HepG2 (cell line): ENCODE data around the gene FAM174C. TPM values are rescaled to one million over a fixed set of nuclear protein-coding genes. Genes with fewer than 3 reads are reported as not detected.

Experiments used
- AGO1 ChIP-seq: fragments of 200-400 bp; formaldehyde crosslinking; IDR thresholded peaks from 2 replicates; pipeline ENCODE4 v1.6.1; 2017; ENCODE audit warnings: mild to moderate bottlenecking, low read depth, low read length, moderate library complexity; ENCODE audit not compliant: poor library complexity, severe bottlenecking
- EP300 ChIP-seq, 3 experiments: sonication (generic) in 1 of 3; formaldehyde crosslinking in 1 of 3; IDR thresholded peaks; 2 replicates each; pipeline versions ENCODE4 v1.5.1 to v1.6.1; 2011 to 2020; ENCODE audit warnings: low read depth in 2 of 3, low read length in 2 of 3, borderline replicate concordance in 1 of 3, improper control_type of control experiment in 1 of 3, mild to moderate bottlenecking in 1 of 3, missing genetic modification reagents in 1 of 3, moderate library complexity in 1 of 3
- GABPB1 ChIP-seq: IDR thresholded peaks from 2 replicates; pipeline ENCODE4 v1.6.1; 2016; ENCODE audit warnings: mild to moderate bottlenecking, missing genetic modification reagents, moderate library complexity, missing compliant biosample characterization
- HDAC1 ChIP-seq: sonication (generic); formaldehyde crosslinking; IDR thresholded peaks from 2 replicates; pipeline ENCODE4 v1.5.1; 2020; ENCODE audit warnings: mild to moderate bottlenecking, missing genetic modification reagents
- HMG20B ChIP-seq: conservative IDR thresholded peaks from 2 replicates; pipeline ENCODE4 v1.6.1; 2016; ENCODE audit warnings: missing genetic modification reagents, missing compliant biosample characterization
- HNRNPUL1 ChIP-seq: fragments of 200-400 bp; formaldehyde crosslinking; IDR thresholded peaks from 2 replicates; pipeline ENCODE4 v1.6.1; 2017; ENCODE audit warnings: low read depth, mild to moderate bottlenecking, low read length, moderate library complexity
- NFIC ChIP-seq: IDR thresholded peaks from 2 replicates; pipeline ENCODE4 v1.6.1; 2012; ENCODE audit warnings: mild to moderate bottlenecking, low read length, inconsistent platforms
- PRDM15 ChIP-seq: sonication (generic); formaldehyde crosslinking; IDR thresholded peaks from 2 replicates; pipeline ENCODE4 v1.4.0; 2020; ENCODE audit warnings: missing genetic modification reagents
- TCF12 ChIP-seq, 2 experiments: fragments of 450-650 bp in 1 of 2; sonication (generic) in 1 of 2; formaldehyde crosslinking in 1 of 2; IDR thresholded peaks; 2 replicates each; pipeline versions ENCODE4 v1.6.1 to v1.8.0; 2017 to 2022; ENCODE audit warnings: antibody characterized with exemption in 1 of 2, mild to moderate bottlenecking in 1 of 2, missing genetic modification reagents in 1 of 2, moderate library complexity in 1 of 2
- ZNF740 ChIP-seq: sonication (generic); formaldehyde crosslinking; IDR thresholded peaks from 2 replicates; pipeline ENCODE4 v1.4.0; 2020; ENCODE audit warnings: missing genetic modification reagents
- polyA plus RNA-seq, 8 experiments: library from polyadenylated mRNA; depleted of rRNA in 3 of 8; stranded (reverse) in 7 of 8; unstranded in 1 of 8; fragments of >200 nt; fragmentation: Illumina TruSeq in 4 of 8; extraction: Trizol in 4 of 8; gene quantifications; 2 replicates each; pipeline versions ENCODE4 v1.2.1 to v1.2.3, GENCODE V29; 2011 to 2016; ENCODE audit warnings: low read depth in 4 of 8, missing spikeins in 1 of 8, mixed read lengths in 1 of 8; ENCODE audit not compliant: insufficient read depth in 1 of 8
- total RNA-seq, 5 experiments: library from RNA; depleted of rRNA; stranded (reverse); fragments of >200 nt; fragmentation: Illumina TruSeq; extraction: Trizol; gene quantifications; 2 replicates each; pipeline ENCODE4 v1.2.3, GENCODE V29; 2016; ENCODE audit warnings: low read depth in 1 of 5
- TF ChIP-seq, protein P1 (sequence below): sonication (generic); formaldehyde crosslinking; IDR thresholded peaks from 2 replicates; pipeline ENCODE4 v1.4.0; 2020; ENCODE audit warnings: missing genetic modification reagents, low read depth, mild to moderate bottlenecking, borderline replicate concordance
- TF ChIP-seq, protein P2 (sequence below): sonication (generic); formaldehyde crosslinking; IDR thresholded peaks from 2 replicates; pipeline ENCODE4 v1.5.1; 2020; ENCODE audit warnings: missing genetic modification reagents, mild to moderate bottlenecking, borderline replicate concordance
- TF ChIP-seq, protein P3 (sequence below): sonication (generic); formaldehyde crosslinking; IDR thresholded peaks from 2 replicates; pipeline ENCODE4 v1.4.0; 2020; ENCODE audit warnings: missing genetic modification reagents, borderline replicate concordance
- TF ChIP-seq, protein P4 (sequence below): sonication (generic); formaldehyde crosslinking; IDR thresholded peaks from 2 replicates; pipeline ENCODE4 v1.5.0; 2020; ENCODE audit warnings: mild to moderate bottlenecking, missing genetic modification reagents

FAM174C gene
- total and polyA plus RNA-seq, 2 of the 13 experiments (the other 11 are each of a cell fraction or from before 2014, with no cell fraction given), result 19.5 to 31.3 TPM

DNA sequence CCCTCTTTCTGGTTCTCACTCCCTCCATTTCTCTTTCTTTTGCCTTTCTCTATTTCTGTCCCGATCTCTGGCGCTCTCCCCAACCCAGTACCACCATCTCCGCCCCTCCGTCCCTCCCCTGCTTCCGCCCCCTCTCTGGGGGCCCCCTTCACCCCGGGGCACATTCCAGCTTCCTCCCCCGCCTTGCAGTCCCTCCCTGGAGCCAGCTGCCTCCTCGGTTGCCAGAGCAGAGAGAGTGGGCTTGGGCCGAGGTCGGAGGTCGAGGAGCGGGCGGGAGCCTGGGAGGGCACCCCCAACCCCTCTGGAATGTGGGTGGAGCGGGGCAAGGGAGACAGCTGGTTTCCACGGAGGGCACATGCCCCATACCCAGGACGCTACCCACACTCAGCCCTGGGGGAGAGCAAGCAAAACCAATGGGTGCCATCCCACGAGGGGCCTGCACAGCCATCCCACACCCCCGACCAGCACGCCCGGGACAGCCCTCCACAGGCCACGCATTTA is 12.7 kb upstream of the FAM174C start (continued):
- TF ChIP-seq EP300 (IDR thresholded peaks at IDR 0.05; ENCODE audit: low read depth in 2 of 2, low read length in 2 of 2), result peak in 1 of 2 experiments; percentile 31; a peak in 1 of 4 replicates
- no peak; the same call in 1 of the 2 replicates for TF ChIP-seq EP300 (CRISPR knock-in tag; IDR thresholded peaks at IDR 0.05; ENCODE audit: borderline replicate concordance)
- TF ChIP-seq, protein P1, sequence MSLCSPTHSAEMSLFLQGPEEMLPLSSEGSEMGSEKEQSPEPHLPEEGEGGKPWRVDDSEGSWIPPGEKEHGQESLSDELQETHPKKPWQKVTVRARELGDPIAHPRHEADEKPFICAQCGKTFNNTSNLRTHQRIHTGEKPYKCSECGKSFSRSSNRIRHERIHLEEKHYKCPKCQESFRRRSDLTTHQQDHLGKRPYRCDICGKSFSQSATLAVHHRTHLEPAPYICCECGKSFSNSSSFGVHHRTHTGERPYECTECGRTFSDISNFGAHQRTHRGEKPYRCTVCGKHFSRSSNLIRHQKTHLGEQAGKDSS (CRISPR knock-in tag), result peak; percentile 51; the same call in 1 of the 2 replicates
- TF ChIP-seq, protein P2, sequence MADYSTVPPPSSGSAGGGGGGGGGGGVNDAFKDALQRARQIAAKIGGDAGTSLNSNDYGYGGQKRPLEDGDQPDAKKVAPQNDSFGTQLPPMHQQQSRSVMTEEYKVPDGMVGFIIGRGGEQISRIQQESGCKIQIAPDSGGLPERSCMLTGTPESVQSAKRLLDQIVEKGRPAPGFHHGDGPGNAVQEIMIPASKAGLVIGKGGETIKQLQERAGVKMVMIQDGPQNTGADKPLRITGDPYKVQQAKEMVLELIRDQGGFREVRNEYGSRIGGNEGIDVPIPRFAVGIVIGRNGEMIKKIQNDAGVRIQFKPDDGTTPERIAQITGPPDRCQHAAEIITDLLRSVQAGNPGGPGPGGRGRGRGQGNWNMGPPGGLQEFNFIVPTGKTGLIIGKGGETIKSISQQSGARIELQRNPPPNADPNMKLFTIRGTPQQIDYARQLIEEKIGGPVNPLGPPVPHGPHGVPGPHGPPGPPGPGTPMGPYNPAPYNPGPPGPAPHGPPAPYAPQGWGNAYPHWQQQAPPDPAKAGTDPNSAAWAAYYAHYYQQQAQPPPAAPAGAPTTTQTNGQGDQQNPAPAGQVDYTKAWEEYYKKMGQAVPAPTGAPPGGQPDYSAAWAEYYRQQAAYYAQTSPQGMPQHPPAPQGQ (CRISPR knock-in tag), result no peak
- TF ChIP-seq, protein P3, sequence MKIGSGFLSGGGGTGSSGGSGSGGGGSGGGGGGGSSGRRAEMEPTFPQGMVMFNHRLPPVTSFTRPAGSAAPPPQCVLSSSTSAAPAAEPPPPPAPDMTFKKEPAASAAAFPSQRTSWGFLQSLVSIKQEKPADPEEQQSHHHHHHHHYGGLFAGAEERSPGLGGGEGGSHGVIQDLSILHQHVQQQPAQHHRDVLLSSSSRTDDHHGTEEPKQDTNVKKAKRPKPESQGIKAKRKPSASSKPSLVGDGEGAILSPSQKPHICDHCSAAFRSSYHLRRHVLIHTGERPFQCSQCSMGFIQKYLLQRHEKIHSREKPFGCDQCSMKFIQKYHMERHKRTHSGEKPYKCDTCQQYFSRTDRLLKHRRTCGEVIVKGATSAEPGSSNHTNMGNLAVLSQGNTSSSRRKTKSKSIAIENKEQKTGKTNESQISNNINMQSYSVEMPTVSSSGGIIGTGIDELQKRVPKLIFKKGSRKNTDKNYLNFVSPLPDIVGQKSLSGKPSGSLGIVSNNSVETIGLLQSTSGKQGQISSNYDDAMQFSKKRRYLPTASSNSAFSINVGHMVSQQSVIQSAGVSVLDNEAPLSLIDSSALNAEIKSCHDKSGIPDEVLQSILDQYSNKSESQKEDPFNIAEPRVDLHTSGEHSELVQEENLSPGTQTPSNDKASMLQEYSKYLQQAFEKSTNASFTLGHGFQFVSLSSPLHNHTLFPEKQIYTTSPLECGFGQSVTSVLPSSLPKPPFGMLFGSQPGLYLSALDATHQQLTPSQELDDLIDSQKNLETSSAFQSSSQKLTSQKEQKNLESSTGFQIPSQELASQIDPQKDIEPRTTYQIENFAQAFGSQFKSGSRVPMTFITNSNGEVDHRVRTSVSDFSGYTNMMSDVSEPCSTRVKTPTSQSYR, result 0 out of 2 replicates have a peak, but pooled peaks have one; percentile 4
- TF ChIP-seq AGO1, result peak; percentile 11
- no peak for TF ChIP-seq HNRNPUL1
- TF ChIP-seq TCF12 (IDR thresholded peaks at IDR 0.05), result no peak
- TF ChIP-seq TCF12 (CRISPR knock-in tag; IDR thresholded peaks at IDR 0.05), result 0 out of 2 replicates have a peak, but pooled peaks have one; percentile 3
- TF ChIP-seq PRDM15 (CRISPR knock-in tag), result no peak
- TF ChIP-seq HMG20B (CRISPR knock-in tag), result 0 out of 2 replicates have a peak, but pooled peaks have one; percentile 29
- TF ChIP-seq HDAC1, result no peak
- 0 out of 2 replicates have a peak, but pooled peaks have one; percentile 56 for TF ChIP-seq ZNF740 (CRISPR knock-in tag)
- TF ChIP-seq, protein P4, sequence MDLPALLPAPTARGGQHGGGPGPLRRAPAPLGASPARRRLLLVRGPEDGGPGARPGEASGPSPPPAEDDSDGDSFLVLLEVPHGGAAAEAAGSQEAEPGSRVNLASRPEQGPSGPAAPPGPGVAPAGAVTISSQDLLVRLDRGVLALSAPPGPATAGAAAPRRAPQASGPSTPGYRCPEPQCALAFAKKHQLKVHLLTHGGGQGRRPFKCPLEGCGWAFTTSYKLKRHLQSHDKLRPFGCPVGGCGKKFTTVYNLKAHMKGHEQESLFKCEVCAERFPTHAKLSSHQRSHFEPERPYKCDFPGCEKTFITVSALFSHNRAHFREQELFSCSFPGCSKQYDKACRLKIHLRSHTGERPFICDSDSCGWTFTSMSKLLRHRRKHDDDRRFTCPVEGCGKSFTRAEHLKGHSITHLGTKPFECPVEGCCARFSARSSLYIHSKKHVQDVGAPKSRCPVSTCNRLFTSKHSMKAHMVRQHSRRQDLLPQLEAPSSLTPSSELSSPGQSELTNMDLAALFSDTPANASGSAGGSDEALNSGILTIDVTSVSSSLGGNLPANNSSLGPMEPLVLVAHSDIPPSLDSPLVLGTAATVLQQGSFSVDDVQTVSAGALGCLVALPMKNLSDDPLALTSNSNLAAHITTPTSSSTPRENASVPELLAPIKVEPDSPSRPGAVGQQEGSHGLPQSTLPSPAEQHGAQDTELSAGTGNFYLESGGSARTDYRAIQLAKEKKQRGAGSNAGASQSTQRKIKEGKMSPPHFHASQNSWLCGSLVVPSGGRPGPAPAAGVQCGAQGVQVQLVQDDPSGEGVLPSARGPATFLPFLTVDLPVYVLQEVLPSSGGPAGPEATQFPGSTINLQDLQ, result no peak
- no peak for TF ChIP-seq NFIC
- peak; percentile 41; the same call in 1 of the 2 replicates for TF ChIP-seq GABPB1
